Activated T-helper 1 cell treated with Interleukin-2 at 50 U/mL for 16 hours (primary cell): ENCODE measurements around the gene CUL2.
"Not testable (repeated sequence)": the region's sequence is repeated elsewhere in the genome, so short reads cannot be mapped to it uniquely, and the experiment has no call there.

ENCODE experiments used
- DNase-seq: peaks from one replicate; pipeline ENCODE4 v3.0.0-alpha.2; 2020; ENCODE audit warnings: low read depth

Gene CUL2

DNA sequence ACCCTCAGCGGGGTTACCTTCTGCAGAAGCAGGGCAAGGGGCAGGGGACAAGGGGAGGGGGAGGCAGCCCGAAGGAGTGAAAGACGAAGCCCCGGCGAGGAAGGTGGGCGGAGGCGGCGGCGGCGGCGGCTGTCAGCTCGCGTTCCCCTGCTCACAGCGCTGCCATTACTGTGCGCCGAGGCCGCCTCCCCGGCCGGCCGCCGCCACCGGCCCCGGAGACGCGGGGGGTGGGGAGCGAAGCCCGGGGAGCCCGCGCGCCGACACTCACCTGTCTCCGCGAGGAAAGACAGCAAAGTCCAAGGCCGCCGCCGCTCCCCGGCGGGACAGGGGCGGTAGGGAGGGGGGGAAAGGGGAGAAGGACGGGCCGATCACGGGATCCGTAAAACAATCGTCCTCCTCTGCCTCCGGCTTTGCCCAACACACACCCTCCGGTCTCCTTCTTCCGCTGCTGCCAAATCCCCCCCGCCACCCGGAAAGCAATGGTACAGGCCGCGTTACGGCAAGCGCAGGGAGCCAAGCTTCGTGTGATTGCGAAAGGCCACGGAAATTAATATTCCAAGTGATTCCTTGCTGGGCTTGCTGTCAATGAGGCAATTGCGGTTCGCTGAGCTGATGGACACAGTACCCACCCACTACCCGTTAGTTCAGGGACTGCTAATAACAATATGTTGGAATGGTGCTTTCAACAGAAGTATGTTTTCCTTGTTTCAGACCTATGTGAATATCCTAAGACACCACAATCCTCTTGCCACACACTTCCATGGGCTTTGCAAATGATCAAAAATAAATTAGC, at the start of gene CUL2:
TSS of gene CUL2 (minus strand) at position 180 of the 793 bp plus-strand sequence. CDS start 19,024 bp downstream, outside the sequence.
- peak; percentile 85 for DNase-seq

DNA sequence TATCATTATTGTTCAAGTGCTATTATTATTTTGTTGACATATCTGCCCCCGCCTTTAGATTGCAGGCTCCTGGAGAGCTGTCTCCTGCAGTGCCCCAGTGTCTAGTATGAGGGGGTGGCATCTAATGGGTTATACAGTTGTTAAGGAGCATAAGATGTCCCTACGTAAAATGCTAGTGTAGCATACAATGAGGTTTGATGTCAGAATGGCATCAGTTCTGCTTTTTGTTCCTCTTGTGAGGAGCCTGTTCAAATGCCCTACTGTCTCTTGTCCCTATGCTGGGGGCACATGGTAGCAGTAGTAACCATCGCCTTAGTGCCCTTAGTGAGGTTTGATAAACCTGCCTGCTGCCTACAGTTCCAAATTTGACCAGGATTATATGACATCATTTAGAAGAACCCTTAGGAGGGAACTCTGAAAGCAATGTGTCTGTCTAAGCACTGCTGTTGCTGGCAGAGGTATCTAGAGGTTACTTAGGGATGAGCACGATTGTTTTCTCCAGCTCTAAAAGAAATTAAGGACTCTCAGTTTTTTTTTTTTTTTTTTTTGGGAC, 46.2 kb upstream of the CUL2 start:
- no peak for DNase-seq

DNA sequence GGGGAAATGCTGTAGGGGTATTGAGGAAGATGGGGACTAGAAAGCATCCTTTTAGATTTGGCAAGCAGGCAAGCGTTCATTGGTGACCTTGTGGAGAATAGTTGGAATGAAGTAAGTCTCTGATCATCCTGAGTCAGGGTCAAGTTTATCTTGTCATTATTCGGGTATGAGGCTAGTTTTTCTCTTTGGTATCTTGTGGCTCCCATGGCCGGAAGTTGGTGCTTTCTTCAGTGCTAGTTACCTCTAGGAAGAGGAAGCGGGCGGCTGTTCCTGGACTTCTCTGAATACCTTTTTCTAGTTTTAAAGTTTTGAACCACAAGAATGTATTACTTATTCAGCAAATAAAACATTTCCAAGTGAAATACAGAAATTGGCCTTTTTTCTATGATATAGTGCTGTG, 45.7 kb upstream of the CUL2 start:
- no peak for DNase-seq

DNA sequence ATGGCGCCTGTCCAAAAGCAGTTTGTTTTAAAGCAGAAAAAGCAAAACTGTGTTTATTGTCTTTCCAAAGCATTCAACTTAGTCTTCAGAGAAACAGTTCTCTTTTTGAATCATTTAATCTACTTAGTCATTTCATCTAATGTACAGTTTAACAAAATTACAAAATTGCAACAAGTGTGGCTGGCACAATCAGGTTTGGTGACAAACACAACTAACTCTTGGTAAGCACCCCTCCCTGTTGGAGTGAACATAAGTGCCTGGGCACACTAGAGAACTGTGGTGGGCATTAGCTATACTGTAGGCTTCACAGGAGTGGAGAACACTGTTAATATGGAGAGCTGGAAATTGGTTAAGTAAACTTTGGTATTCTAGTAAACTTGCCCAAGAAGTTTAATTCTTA, 43.4 kb upstream of the CUL2 start:
- no peak for DNase-seq

DNA sequence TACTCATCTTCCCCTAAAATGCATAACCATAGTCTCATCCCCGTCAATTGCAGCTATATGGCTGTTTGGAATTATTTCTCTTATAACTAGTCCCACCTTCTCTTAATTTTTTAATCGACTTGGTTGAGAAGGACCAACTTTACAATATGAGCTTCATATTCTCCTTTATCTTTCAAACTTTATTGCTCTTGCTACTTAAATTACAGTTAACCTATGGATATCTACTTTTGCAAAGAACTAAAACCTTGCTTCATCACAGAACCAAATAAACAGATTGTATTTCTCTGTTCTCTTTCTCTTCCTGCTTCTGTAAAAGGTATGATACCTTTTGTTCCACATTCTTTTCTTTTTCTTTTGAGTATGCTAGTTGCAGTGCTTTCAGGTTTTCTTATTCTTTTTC, 42.6 kb upstream of the CUL2 start:
- no peak for DNase-seq

DNA sequence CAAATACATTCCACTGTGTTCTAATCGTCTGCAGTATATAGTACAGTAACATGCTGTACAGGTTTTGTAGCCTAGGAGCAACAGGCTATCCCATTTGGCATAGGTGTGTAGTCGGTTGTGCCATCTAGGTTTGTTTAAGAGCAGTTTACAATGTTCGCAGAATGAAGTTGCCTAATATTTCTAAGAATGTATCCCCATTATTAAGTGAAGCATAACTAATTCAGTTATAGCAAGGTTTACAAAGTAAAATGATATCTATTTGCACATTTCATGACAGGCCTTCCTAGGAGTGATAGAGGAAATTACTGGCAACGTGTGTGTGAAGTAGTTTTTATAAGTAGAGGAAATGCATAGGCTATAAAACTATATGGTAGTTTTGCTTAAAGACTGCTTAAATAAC, 40.5 kb upstream of the CUL2 start:
- DNase-seq, result no peak

DNA sequence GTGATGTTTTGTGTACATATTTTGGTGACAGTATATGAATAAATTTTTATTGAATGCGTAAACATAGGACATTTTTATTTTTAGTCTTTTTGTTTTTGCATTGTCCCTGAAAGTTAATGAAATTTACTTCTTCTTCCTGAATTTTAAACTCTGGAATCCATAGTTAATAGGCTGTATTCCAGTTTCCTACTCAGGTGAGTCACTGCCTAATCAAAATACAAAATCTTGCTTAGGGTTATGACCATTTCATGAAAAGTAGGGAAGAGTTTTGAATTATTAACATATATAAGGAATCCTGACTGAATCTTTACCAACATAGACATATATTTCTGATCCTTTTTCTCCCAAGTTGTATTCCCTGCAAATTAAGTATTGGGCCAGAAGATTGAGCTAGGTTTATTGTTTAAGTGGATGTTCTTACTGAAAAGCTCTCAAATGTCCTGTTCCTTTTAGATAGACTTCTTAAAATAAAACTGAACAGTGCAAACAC, 39.1 kb upstream of the CUL2 start:
- DNase-seq, result no peak

DNA sequence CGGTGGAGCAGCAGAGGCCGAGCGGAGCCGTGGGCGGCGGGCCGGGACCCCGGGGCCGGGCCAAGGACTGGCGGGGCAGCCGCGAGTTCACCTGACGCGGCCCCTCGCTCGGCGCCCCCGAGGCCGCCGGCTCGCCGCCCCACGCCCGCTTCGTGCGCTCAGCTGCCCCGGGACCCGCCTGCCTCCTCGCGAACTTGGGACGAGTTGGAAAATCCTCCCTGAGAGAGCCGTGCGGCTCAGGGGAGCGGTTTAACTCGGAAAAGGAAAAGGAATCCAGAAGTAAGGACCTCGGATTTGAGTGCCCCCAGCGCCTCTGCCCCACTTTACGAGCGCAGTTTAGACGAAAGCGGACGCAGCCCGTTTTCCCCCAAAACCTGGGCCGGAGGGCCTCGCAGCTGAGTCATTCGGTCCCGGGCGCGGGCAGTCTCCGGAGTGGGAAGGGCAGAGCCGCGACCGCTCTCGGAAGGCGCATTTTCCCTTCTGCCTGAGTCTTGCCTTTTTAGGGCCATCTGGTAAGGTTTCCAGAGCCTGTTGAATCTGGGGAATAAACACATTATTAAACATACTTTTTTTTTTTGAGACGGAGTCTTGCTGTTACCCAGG, 37.2 kb upstream of the CUL2 start:
- peak; percentile 36 for DNase-seq

DNA sequence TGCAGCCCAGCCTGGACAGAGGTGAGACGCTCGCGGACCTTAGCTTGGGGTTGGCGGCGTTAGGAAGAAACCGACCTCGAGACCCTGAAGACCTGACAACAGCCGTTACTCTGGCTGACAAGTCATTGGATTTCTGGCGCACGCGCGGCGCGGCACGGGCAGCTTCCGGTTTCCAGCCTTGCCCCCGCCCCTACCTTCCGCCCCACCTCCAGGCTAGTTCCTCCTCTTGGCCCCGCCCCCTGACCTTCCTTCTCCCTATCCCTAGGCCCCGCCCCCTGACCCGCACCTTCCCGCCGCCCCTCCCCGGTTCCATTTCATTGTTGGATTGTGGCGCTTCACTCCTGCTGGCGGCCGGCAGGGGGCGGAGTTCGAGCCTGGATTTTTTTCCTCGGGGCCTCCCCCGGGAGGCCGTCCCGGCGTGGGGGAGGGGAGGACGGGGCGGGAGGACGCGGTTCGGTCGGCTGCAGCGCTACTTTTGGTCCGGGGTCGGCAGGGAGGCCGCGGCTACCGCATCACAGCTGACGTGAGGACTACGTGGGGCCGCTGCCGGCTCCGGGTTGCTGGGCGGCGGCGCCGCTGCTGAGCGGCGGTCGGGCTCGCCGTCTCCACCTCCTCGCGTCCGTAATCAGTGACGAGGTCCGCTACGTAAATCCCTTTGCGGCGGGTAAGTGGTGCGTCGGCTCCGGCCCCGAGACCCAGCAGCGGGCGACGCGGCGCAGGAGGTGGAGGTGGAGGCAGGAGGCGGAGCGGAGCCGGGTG, 36.6 kb upstream of the CUL2 start, which contains the start of gene CREM:
TSS of gene CREM (plus strand) at position 317 of the 759 bp plus-strand sequence. CDS start 10,990 bp downstream, outside the sequence.
- DNase-seq, result peak; percentile 99

DNA sequence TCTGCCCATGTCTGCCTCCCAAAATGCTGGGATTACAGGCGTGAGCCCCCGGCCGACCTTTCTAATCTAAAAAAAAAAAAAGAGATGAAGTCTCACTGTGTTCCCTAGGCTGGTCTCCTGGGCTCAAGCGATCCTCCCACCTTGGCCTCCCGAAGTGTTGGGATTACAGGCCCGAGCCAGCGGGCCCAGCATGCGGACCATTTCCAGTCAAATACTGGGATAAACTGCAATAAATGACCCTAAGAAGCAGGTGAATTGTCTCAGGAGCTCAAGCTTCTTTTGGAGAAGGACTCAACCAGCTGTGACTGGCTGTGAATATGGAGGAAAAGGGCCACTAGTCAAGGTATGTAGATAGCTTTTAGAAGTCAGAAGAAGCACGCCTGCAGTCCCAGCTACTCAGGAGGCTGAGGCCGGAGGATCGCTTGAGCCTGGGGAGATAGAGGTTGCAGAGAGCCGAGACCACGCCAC, 36.0 kb upstream of the CUL2 start:
- DNase-seq, result no peak

DNA sequence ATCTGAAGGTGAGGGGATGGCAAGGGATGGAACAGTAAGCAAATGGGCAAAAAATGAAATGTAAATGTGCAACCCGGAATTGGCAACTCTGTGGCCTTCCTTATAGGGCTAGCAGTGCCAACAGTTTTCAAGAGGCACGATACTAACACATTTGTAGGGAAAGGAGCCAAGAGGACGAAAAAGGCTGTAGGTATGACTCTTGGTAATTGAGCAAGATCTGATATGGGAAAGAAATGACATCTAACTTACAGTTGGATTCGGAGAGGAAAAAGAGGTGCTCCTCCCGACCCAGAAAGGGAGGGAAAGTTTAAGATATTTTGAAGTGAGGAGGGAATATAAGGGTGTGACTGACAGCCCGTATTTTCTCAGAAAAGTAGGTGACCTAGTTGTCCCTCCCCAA, 34.4 kb upstream of the CUL2 start:
- no peak for DNase-seq

DNA sequence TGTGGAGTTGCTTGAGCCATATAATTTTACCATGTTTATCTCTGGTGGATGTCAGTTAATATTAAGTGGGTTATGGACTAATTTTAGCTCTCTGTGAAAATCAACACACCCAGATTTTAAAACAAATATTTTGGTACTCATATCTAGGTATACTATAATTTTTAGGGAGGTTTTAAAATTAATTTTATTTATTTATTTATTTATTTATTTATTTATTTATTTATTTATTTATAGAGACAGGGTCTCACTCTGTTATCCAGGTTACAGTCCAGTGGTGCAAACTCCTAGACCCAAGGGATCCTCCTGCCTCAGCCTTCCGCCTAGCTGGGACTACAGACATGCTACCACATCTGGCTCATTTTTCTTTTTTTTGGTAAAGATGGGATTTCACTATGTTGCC, 29.2 kb upstream of the CUL2 start:
- no peak for DNase-seq

DNA sequence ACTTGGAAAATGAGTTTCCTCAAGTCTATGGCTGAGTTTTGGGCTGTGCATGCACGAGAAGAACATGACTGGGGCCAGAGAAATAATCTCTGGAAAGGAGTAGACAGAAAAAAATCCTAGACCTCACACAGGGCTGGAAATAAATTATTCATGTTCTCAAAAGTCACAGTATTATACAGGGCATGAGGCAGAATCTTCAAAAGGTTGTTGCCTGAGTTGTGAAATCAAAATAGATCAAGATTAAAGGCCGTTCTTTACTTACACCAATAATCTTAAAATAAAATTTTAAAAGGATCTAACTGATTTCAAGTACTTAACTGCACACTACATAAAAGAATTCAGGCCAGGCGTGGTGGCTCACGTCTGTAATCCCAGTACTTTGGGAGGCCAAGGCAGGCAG, 22.4 kb upstream of the CUL2 start:
- DNase-seq, result no peak

DNA sequence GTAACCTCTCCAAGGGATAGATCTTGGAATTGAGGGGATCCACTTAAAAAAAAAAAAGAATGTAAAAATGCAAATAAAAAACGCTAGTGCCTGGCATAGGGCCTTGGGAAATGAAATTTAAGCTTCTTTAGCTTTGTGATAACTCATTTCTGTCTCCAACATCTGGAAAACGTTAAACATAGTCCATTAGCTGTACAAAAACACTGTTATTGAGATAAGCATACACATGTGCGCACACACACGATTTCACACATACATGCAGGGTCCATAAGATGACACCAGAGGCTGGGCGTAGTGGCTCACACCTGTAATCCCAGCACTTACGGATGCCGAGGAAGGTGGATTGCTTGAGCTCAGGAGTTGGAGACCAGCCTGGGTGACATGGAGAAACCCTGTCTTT, 13.7 kb upstream of the CUL2 start:
- DNase-seq, result no peak

DNA sequence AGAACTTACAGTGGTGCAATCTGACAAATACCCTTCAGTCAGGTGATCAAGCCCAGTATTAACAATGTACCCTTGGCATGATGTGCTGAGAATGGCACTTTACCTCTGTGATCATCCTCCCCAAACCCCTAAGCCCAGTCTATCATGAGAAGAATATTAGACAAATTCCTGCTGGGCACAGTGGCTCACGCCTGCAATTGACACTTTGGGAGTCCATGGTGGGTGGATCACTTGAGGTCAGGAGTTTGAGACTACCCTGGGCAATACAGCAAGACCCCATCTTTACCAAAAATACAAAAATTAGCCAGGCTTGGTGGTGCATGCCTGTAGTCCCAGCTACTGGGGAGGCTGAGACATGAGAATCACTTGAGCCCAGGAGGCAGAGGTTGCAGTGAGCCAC, 7.4 kb upstream of the CUL2 start:
- DNase-seq, result no peak

DNA sequence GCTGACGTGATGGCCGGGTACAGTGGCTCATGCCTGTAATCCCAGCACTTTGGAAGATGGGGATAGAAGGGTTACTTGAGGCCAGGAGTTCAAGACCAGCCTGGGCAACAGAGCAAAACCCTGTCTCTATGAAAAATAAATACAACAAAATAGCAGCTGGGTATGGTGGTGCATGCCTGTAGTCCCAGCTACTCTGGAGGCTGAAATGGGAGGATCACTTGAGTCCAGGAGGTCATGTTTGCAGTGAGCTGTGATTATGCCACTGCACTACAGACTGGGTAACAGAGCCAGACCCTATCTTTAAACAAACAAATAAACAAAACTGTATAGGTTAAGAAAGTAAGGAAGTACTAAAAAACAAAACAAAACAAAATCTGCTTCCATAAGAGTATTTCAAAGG, 6.2 kb upstream of the CUL2 start:
- no peak for DNase-seq

DNA sequence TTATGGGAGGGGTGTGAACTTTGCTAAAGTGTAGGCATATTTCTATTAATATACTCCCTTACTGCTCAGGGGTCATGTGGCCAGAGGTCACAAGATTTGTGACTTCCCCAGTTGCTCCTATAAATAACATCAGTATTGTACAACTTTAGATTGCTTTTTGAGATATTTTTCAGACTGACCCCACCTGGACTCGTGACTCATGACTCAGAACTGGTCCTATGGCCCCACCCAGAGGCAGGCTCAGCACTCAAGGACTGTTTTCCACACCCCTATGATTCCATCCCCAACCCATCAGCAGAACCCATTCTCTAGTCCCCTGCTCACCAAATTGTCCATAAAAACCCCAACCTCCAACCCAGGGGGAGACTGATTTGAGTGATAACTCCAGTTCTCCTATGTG, 2.7 kb upstream of the CUL2 start:
- DNase-seq, result no peak

DNA sequence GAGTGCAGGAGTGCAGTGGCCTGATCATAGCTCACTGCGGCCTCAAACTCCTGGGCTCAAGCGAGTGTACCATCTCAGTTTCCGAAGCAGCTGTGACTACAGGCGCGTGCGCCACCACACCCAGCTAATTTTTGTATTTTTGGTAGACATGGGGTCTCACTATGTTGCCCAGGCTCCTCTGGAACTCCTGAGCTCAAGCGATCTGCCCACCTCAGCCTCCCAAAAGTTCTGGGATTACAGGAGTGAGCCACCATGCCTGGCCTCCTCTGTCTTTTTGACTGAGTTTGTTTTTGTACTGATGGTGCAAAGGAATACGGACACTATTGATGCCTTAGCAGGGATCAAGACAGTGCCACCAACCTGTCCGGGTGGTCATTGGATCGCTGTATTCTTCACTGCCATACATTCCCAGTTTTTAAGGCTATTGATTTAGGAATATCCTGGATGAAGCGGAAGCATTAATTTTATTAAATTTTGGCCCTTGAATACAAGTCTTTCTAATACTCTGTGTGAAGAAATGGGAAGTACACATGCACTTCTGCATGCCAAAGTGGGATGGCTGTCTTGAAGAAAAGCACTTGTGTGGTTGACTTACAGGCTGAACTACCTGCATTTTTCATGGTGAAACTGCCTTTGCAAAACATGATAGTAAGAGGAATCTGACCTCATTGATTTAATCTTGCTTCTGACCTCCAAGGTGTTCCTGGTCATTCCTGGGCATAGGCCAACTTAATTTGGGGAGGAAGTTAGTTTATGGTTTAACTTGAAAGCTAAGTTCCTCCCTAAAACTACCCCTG, 2.1 kb upstream of the CUL2 start:
- DNase-seq, result no peak

DNA sequence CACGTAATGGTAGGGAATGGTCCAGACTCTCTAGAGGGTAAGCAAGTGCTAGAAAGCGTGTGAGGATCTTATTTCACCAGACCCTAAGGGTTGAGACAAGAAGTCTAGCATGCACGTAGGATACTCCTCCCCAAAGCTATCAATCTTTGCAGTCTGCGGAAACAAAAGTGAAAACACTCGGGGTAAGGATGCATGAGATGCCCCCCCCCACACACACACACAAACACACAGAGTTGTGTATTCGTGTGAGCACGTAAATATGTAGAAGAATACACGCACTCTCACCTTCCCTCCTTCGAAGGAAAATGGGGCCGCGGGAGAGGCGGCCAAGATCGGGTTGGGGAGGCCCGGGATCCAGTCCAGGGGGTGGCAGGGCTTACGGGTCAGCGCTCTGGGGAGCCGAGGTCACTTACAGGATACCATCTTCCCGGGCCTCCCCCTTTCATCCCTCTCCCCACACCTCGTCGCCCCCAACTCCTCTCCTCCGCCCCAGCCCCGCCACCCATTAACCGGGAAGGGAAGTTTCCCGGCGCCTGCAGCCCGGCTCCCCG, 455 bp downstream of the CUL2 start:
- DNase-seq, result no peak

DNA sequence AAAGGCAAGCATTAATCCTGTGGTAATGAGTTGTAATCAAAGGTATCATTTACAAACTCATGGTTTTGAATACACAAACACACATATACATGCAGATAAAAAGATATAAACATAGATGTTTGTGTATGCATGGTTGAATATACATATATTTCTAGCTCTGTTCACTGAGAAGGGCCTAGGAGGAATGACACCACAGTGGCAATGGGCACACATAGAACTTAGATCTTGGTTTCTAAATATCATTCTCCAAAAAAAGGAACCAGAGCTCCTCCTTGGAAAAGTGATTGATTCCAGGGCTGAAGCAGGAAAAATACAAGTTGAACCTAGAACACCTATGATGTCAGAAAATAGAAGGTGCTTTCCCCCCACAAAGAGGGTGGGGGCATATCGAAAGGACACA, 6.9 kb downstream of the CUL2 start:
- no peak for DNase-seq

DNA sequence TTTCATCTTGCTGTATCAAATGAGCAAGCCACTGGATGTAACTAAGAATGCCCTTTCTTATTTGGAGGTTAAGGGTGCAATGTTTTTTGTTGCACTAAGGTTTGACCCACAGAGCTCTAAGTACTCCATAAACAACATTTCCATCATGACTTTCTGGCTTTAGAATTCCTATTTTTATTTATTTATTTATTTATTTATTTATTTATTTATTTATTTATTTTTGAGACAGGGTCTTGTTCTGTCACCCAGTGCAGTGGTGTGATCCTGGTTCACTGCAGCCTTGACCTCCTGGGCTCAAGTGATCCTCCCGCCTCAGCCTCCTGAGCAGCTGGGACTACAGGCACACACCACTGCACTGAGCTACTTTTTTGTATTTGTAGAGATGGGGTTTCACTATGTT, 9.9 kb downstream of the CUL2 start:
- not testable (repeated sequence) for DNase-seq
